Bronchial epithelial cell (primary cell): ENCODE measurements around the gene COQ10B. TPM values are rescaled to one million over a fixed set of nuclear protein-coding genes. Genes with fewer than 3 reads are reported as not detected.
"Not testable (repeated sequence)": the region's sequence is repeated elsewhere in the genome, so short reads cannot be mapped to it uniquely, and the experiment has no call there.

ENCODE experiments used
- DNase-seq: peaks from one replicate; pipeline ENCODE4 v3.0.0-alpha.2; 2010; ENCODE audit warnings: low read depth
- FAIRE-seq: peaks from 2 replicates; lab custom pipeline; 2011; peaks lifted over from hg19 to GRCh38; lab: Jason Lieb, UNC
- H3K27me3 ChIP-seq: 2 replicates; pipeline ENCODE4 v1.5.1; 2011; ENCODE audit warnings: low read length; ENCODE audit not compliant: control insufficient read depth, insufficient read depth
- H3K36me3 ChIP-seq: 2 replicates; pipeline ENCODE4 v1.5.1; 2011; ENCODE audit warnings: low read length; ENCODE audit not compliant: control insufficient read depth, insufficient read depth
- H3K4me3 ChIP-seq: 2 replicates; pipeline ENCODE4 v1.5.1; 2011; ENCODE audit warnings: mild to moderate bottlenecking, low read depth, low read length, control low read depth
- CTCF ChIP-seq: IDR thresholded peaks from 2 replicates; pipeline ENCODE4 v1.5.1; 2011; ENCODE audit warnings: mild to moderate bottlenecking, moderate library complexity, low read length, control low read depth, inconsistent platforms; ENCODE audit not compliant: insufficient read depth, severe bottlenecking
- total RNA-seq: library from RNA; depleted of rRNA; stranded (reverse); fragments of >200 nt; gene quantifications from 2 replicates; pipeline ENCODE4 v1.2.1, GENCODE V29; 2014

COQ10B gene
- total RNA-seq, 1 donor from 2014 or later, result 35.5 TPM

GRCh38 chr2:197437380-197437779 lies 16.0 kb upstream of the COQ10B start:
- Histone ChIP-seq H3K27me3 (no peaks in the 10 kb centered on the region), H3K4me3 (no peak overlapping the region), H3K36me3 (no peaks in the 10 kb centered on the region)
- no peak for TF ChIP-seq CTCF
- FAIRE-seq, result no peak
- no peak for DNase-seq

- Histone ChIP-seq H3K4me3 (no peak overlapping the region), H3K27me3 (no peaks in the 10 kb centered on the region), H3K36me3 (no peaks in the 10 kb centered on the region)
- no peak for TF ChIP-seq CTCF
- FAIRE-seq (no peak), DNase-seq (no peak)
Measured at GRCh38 chr2:197442857-197443256, 10.5 kb upstream of the COQ10B start.

- no peak for DNase-seq
- FAIRE-seq, result no peak
- no peak for TF ChIP-seq CTCF
Measured at GRCh38 chr2:197445746-197446145, 7.6 kb upstream of the COQ10B start.

GRCh38 chr2:197446844-197447243 lies 6.5 kb upstream of the COQ10B start:
- DNase-seq (no peak), FAIRE-seq (no peak)
- no peaks in the 10 kb centered on the region for H3K36me3 ChIP-seq
- no peaks in the 10 kb centered on the region for H3K27me3 ChIP-seq
- no peak overlapping the region for H3K4me3 ChIP-seq
- no peak for TF ChIP-seq CTCF

More at GRCh38 chr2:197445746-197446145, 7.6 kb upstream of the COQ10B start:
- no peaks in the 10 kb centered on the region for H3K36me3 ChIP-seq
- no peak overlapping the region for H3K4me3 ChIP-seq
- no peaks in the 10 kb centered on the region for H3K27me3 ChIP-seq

- Histone ChIP-seq H3K36me3 (no peaks in the 10 kb centered on the region), H3K4me3 (no peak overlapping the region), H3K27me3 (no peaks in the 10 kb centered on the region)
- DNase-seq, result no peak
- no peak for FAIRE-seq
- TF ChIP-seq CTCF, result no peak
Measured at GRCh38 chr2:197450465-197450864, 2.9 kb upstream of the COQ10B start.

GRCh38 chr2:197450935-197451358 lies 2.4 kb upstream of the COQ10B start:
- FAIRE-seq, H3K4me3 ChIP-seq: not testable (repeated sequence)

More at GRCh38 chr2:197450935-197451358, 2.4 kb upstream of the COQ10B start:
- H3K27me3 ChIP-seq, DNase-seq, H3K36me3 ChIP-seq: not testable (repeated sequence)
